Endothelial cell of umbilical vein (primary cell): ENCODE data around the gene TSPAN14. TPM values are rescaled to one million over a fixed set of nuclear protein-coding genes. Genes with fewer than 3 reads are reported as not detected.

Source experiments
- BruUV-seq: library from RNA; stranded (reverse); fragments of 400-500 nt; replicated peaks from 2 replicates; lab custom pipeline; 2021; lab: Mats Ljungman, UMichigan
- CTCF ChIA-PET: fragments of 300-600, 350-600 bp; sonication (Branson Sonifier 250); formaldehyde crosslinking; loops from one replicate; lab custom pipeline; 2021; ENCODE audit warnings: antibody characterized with exemption, inconsistent platforms; lab: Charles Lee
- POLR2A ChIA-PET: fragments of 300-600, 350-600 bp; sonication (Branson Sonifier 250); formaldehyde crosslinking; loops from one replicate; lab custom pipeline; 2021; ENCODE audit warnings: antibody characterized with exemption, inconsistent platforms; lab: Charles Lee
- DNase-seq: peaks from one replicate; pipeline ENCODE4 v3.0.0-alpha.2; 2011; ENCODE audit warnings: low read depth, low spot score
- FAIRE-seq: peaks from 2 replicates; lab custom pipeline; 2011; peaks lifted over from hg19 to GRCh38; lab: Jason Lieb, UNC
- H2AFZ ChIP-seq: 2 replicates; pipeline ENCODE4 v1.6.0; 2012; ENCODE audit warnings: low read depth, low read length, control low read depth, inconsistent platforms
- H3K27ac ChIP-seq: 2 replicates; pipeline ENCODE4 v1.5.1; 2011; ENCODE audit warnings: low read depth, mild to moderate bottlenecking, control low read depth, low read length, moderate library complexity; ENCODE audit not compliant: insufficient read depth
- H3K27me3 ChIP-seq, 2 experiments: 2 replicates each; pipeline versions ENCODE4 v1.6.0 to v1.6.1; 2011; ENCODE audit warnings: low read length in 2 of 2, mixed read lengths in 1 of 2; ENCODE audit not compliant: control insufficient read depth in 2 of 2, insufficient read depth in 2 of 2
- H3K36me3 ChIP-seq, 2 experiments: 2 replicates in 1 of 2; 3 replicates in 1 of 2; pipeline ENCODE4 v1.5.1; 2011; ENCODE audit warnings: low read length in 2 of 2, mild to moderate bottlenecking in 1 of 2, moderate library complexity in 1 of 2; ENCODE audit not compliant: control insufficient read depth in 2 of 2, insufficient read depth in 2 of 2; ENCODE audit errors: extremely low read depth in 1 of 2
- H3K4me1 ChIP-seq: 3 replicates; pipeline ENCODE4 v1.5.1; 2011; ENCODE audit warnings: mild to moderate bottlenecking, low read length; ENCODE audit not compliant: control insufficient read depth, insufficient read depth; ENCODE audit errors: extremely low read depth
- H3K4me2 ChIP-seq: 2 replicates; pipeline ENCODE4 v1.6.1; 2011; ENCODE audit warnings: low read length, control low read depth, mixed read lengths; ENCODE audit not compliant: insufficient read depth
- H3K4me3 ChIP-seq, 3 experiments: fragments of 200-600 bp in 1 of 3; sonication (generic), shearing (Covaris generic) in 1 of 3; replicated peaks in 1 of 3; 2 replicates each; pipeline ENCODE4 v1.5.1; 2011 to 2016; ENCODE audit warnings: control low read depth in 3 of 3, low read length in 3 of 3, mild to moderate bottlenecking in 2 of 3, inconsistent platforms in 1 of 3, low read depth in 1 of 3, moderate library complexity in 1 of 3; ENCODE audit not compliant: insufficient read depth in 1 of 3
- H3K79me2 ChIP-seq: 2 replicates; pipeline ENCODE4 v1.6.0; 2012; ENCODE audit warnings: low read length, inconsistent platforms; ENCODE audit not compliant: control insufficient read depth, insufficient read depth
- H3K9ac ChIP-seq: replicated peaks from 2 replicates; pipeline ENCODE3; 2011; ENCODE audit warnings: low read length, control low read depth; ENCODE audit not compliant: insufficient read depth; ENCODE audit errors: extremely low read depth
- H3K9me1 ChIP-seq: replicated peaks from 3 replicates; pipeline ENCODE4 v1.6.0; 2011; ENCODE audit warnings: mild to moderate bottlenecking, low read length; ENCODE audit not compliant: control insufficient read depth, insufficient read depth; ENCODE audit errors: extremely low read depth
- H3K9me3 ChIP-seq: replicated peaks from 2 replicates; pipeline ENCODE4 v1.5.1; 2012; ENCODE audit warnings: low read length, inconsistent platforms; ENCODE audit not compliant: control insufficient read depth, insufficient read depth
- H4K20me1 ChIP-seq: replicated peaks from 2 replicates; pipeline ENCODE3; 2011; ENCODE audit warnings: mild to moderate bottlenecking, low read length; ENCODE audit not compliant: control insufficient read depth, insufficient read depth; ENCODE audit errors: extremely low read depth
- FOS ChIP-seq: IDR thresholded peaks from 2 replicates; pipeline ENCODE4 v1.6.1; 2011; ENCODE audit warnings: mild to moderate bottlenecking, low read length, moderate library complexity, borderline replicate concordance; ENCODE audit not compliant: insufficient read depth
- GATA2 ChIP-seq: IDR thresholded peaks from 2 replicates; pipeline ENCODE4 v1.7.0; 2011; ENCODE audit warnings: low read depth, mild to moderate bottlenecking, moderate library complexity, mixed read lengths, low read length; ENCODE audit not compliant: insufficient read length, insufficient read depth
- JUN ChIP-seq: IDR thresholded peaks from 2 replicates; pipeline ENCODE4 v1.6.1; 2011; ENCODE audit warnings: borderline replicate concordance, low read depth; ENCODE audit not compliant: insufficient read length, insufficient read depth
- POLR2A ChIP-seq: IDR thresholded peaks from 2 replicates; pipeline ENCODE4 v1.6.1; 2012; ENCODE audit warnings: low read depth, mild to moderate bottlenecking, control low read depth, low read length
- POLR2AphosphoS5 ChIP-seq: IDR thresholded peaks from 2 replicates; pipeline ENCODE4 v1.6.1; 2012; ENCODE audit warnings: low read depth, mild to moderate bottlenecking, control low read depth, low read length, moderate library complexity; ENCODE audit not compliant: insufficient read depth
- dilution Hi-C: fragments of 300-500 bp; cut with MboI; formaldehyde crosslinking; loops from one replicate; pipeline ENCODE4 v1.15.0; 2019; ENCODE audit warnings: low sequenced_read_pairs; ENCODE audit not compliant: extremely low pct_ligation_motif_present
- intact Hi-C: fragments of 100-400 bp; cut with micrococcal nuclease; formaldehyde crosslinking; loops from one replicate; pipeline ENCODE4 v1.10.0; 2022
- polyA plus RNA-seq, 4 experiments: library from polyadenylated mRNA; depleted of rRNA in 3 of 4; stranded (reverse) in 3 of 4; unstranded in 1 of 4; fragments of >200 nt; gene quantifications; 2 replicates each; pipeline versions ENCODE4 v1.2.1 to v1.2.3, GENCODE V29; 2011 to 2012; ENCODE audit warnings: missing spikeins in 1 of 4
- total RNA-seq: library from RNA; stranded (reverse); gene quantifications from 2 replicates; pipeline ENCODE4 v1.2.3, GENCODE V29; 2021

TSPAN14 gene
- total and polyA plus RNA-seq, 2 donors (not counting 3 experiments of a cell fraction or from before 2014, with no cell fraction given), result 210 to 242 TPM

- no peaks in the 10 kb centered on the region for H3K27me3 ChIP-seq
- BruUV-seq, result TSS peak; percentile 11
- TF ChIP-seq POLR2A, result peak; percentile 47
- peak; percentile 71 for TF ChIP-seq POLR2AphosphoS5
- TF ChIP-seq JUN, result no peak
- TF ChIP-seq FOS, result peak; percentile 46
- no peak for TF ChIP-seq GATA2
- FAIRE-seq (peak; percentile 89), DNase-seq (peak; percentile 88)
- ChIA-PET CTCF (interaction anchor here (1.2 to 3.3 kb wide), 9 partner anchors 9 to 249 kb away, joined by 3 to 29 read pairs (median 7); no protein-coding TSS in a partner anchor), POLR2A (no interaction called here)
- peak overlapping the region; percentile 93 for H3K27ac ChIP-seq
- H3K9ac ChIP-seq, result peak overlapping the region; percentile 76
- H4K20me1 ChIP-seq, result no peaks in the 10 kb centered on the region
- no peaks in the 10 kb centered on the region for H3K9me1 ChIP-seq
- peak overlapping the region; percentile 70 for H3K4me2 ChIP-seq
- H3K9me3 ChIP-seq, result no peaks in the 10 kb centered on the region
- dilution Hi-C loops (no loop called here), intact Hi-C loops (loop anchor here (5.0 kb wide), 1 partner anchor 211 kb away; no protein-coding TSS in a partner anchor)
- peak overlapping the region in 2 of 3 experiments; percentile 29 to 47 for H3K4me3 ChIP-seq
- H3K36me3 ChIP-seq, result peaks cover under 1 to 4% of the 10 kb centered on the region in 2 experiments
- peaks cover 84% of the 10 kb centered on the region for H3K79me2 ChIP-seq
- no peak overlapping the region for H2AFZ ChIP-seq
- H3K4me1 ChIP-seq, result peaks cover 74% of the 10 kb centered on the region
These were observed 40.7 kb upstream of the TSPAN14 start for GRCh38 chr10:80413271-80413996.
